ENCODE measurements around the gene NEXN.

DNA sequence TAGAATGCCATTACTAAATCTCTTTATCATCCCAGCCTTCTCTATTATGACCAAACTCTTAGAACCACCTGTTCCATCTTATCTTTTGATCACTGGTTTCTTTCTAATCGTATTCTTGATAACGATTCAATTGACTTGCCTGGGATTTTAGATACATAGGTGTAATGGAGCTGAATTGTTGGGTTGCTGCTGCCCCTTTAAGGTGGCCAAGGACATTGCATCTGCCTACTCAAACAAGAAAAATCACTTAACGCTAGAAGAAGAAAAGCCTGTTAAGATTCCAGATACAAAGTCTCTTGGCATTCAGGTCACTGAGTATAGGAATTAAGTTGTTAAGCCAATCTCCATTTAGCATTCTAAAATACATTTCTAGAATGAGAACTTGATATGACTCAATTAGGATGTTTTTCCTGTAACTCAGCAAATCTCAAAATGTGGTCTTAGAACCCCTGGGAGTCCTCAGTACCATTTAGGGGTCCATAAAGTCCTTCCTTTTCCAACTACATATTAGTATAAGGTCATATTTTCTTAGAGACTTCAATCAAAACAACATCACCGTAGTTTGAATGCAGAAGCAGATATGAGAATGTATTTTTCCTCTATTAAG lies 12.4 kb downstream of the NEXN start:
- TF ChIP-seq, protein P1, sequence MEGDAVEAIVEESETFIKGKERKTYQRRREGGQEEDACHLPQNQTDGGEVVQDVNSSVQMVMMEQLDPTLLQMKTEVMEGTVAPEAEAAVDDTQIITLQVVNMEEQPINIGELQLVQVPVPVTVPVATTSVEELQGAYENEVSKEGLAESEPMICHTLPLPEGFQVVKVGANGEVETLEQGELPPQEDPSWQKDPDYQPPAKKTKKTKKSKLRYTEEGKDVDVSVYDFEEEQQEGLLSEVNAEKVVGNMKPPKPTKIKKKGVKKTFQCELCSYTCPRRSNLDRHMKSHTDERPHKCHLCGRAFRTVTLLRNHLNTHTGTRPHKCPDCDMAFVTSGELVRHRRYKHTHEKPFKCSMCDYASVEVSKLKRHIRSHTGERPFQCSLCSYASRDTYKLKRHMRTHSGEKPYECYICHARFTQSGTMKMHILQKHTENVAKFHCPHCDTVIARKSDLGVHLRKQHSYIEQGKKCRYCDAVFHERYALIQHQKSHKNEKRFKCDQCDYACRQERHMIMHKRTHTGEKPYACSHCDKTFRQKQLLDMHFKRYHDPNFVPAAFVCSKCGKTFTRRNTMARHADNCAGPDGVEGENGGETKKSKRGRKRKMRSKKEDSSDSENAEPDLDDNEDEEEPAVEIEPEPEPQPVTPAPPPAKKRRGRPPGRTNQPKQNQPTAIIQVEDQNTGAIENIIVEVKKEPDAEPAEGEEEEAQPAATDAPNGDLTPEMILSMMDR (IDR thresholded peaks at IDR 0.05 in 8 of 11, conservative IDR thresholded peaks at IDR 0.05 in 3 of 11), result peak in 7 of 11 experiments; percentile 28 to 49 (median 31)
- no peak for TF ChIP-seq POLR2AphosphoS5 (IDR thresholded peaks at IDR 0.05)
